HCT116 (cell line): Measurements from ENCODE around the gene MIS18BP1. TPM values are rescaled to one million over a fixed set of nuclear protein-coding genes. Genes with fewer than 3 reads are reported as not detected.

Source experiments
- ATAC-seq: fragments of 200-7000 bp; cut with Tn5 transposase; 2 replicates; pipeline ENCODE4 v1.9.1; 2020; ENCODE audit warnings: mild to moderate bottlenecking, moderate library complexity
- BruUV-seq: library from RNA; stranded (reverse); fragments of 400-500 nt; replicated peaks from 2 replicates; lab custom pipeline; 2021; lab: Mats Ljungman, UMichigan
- CTCF ChIA-PET: fragments of 300-600 bp; sonication (Branson Sonifier 250); formaldehyde crosslinking; loops from one replicate; lab custom pipeline; 2021; ENCODE audit warnings: antibody characterized with exemption; lab: Charles Lee
- POLR2A ChIA-PET: fragments of 300-600, 350-600 bp; sonication (Branson Sonifier 250); formaldehyde crosslinking; loops from one replicate; lab custom pipeline; 2021; ENCODE audit warnings: antibody characterized with exemption; lab: Charles Lee
- RAD21 ChIA-PET, 2 experiments: fragments of 300-600 bp; sonication (Branson Sonifier 250); formaldehyde crosslinking; loops; one replicate each; lab custom pipeline; 2023; ENCODE audit warnings: low total read pairs in 2 of 2; ENCODE audit not compliant: uncharacterized antibody in 2 of 2, unreplicated experiment in 2 of 2, low non-redundant PET in 1 of 2; lab: Charles Lee
- DNase-seq: peaks from one replicate; pipeline ENCODE4 v3.0.0-alpha.2; 2010; ENCODE audit warnings: low read depth, low spot score
- H2AFZ ChIP-seq: fragments of 200-600 bp; shearing (Covaris generic), sonication (generic); 2 replicates; pipeline ENCODE4 v1.6.1; 2017; ENCODE audit warnings: low read depth, mixed run types, mixed read lengths, antibody characterized with exemption, low read length; ENCODE audit not compliant: poor library complexity, severe bottlenecking
- H3K27ac ChIP-seq: 2 replicates; pipeline ENCODE4 v1.5.1; 2012; ENCODE audit warnings: low read depth, low read length
- H3K27me3 ChIP-seq: fragments of 200-600 bp; sonication (generic); 2 replicates; pipeline ENCODE4 v1.6.1; 2016; ENCODE audit warnings: mixed run types, low read length, mixed read lengths; ENCODE audit not compliant: insufficient read depth
- H3K36me3 ChIP-seq, 2 experiments: fragments of 200-500 bp in 1 of 2; fragments of 200-600 bp in 1 of 2; sonication (Bioruptor generic) in 1 of 2; sonication (generic) in 1 of 2; 2 replicates each; pipeline versions ENCODE4 v1.5.1 to v1.6.1; 2014 to 2016; ENCODE audit warnings: low read length in 2 of 2, inconsistent platforms in 1 of 2, mixed read lengths in 1 of 2, mixed run types in 1 of 2; ENCODE audit not compliant: insufficient read depth in 2 of 2, control insufficient read depth in 1 of 2
- H3K4me1 ChIP-seq, 2 experiments: fragments of 200-600 bp in 1 of 2; sonication (generic) in 1 of 2; 2 replicates each; pipeline versions ENCODE4 v1.5.1 to v1.6.1; 2012 to 2017; ENCODE audit warnings: low read length in 2 of 2, inconsistent platforms in 1 of 2, mild to moderate bottlenecking in 1 of 2, mixed read lengths in 1 of 2, mixed run types in 1 of 2, moderate library complexity in 1 of 2; ENCODE audit not compliant: insufficient read depth in 2 of 2, control insufficient read depth in 1 of 2
- H3K4me2 ChIP-seq: fragments of 200-600 bp; sonication (generic); 2 replicates; pipeline ENCODE4 v1.6.1; 2017; ENCODE audit warnings: mixed run types, low read length, mixed read lengths
- H3K4me3 ChIP-seq, 2 experiments: fragments of 200-600 bp in 1 of 2; sonication (generic) in 1 of 2; replicated peaks in 1 of 2; 2 replicates each; pipeline ENCODE4 v1.5.1; 2011 to 2016; ENCODE audit warnings: low read length in 2 of 2, control low read depth in 1 of 2, low read depth in 1 of 2, mild to moderate bottlenecking in 1 of 2, mixed read lengths in 1 of 2, mixed run types in 1 of 2
- H3K79me2 ChIP-seq: fragments of 200-600 bp; sonication (generic); 2 replicates; pipeline ENCODE4 v1.6.1; 2017; ENCODE audit warnings: mild to moderate bottlenecking, mixed run types, low read length, moderate library complexity, mixed read lengths; ENCODE audit not compliant: insufficient read depth
- H3K9ac ChIP-seq: fragments of 200-600 bp; sonication (generic); 2 replicates; pipeline ENCODE4 v1.6.1; 2016; ENCODE audit warnings: low read length, mixed read lengths
- H3K9me2 ChIP-seq: fragments of 200-600 bp; sonication (generic), shearing (Covaris generic); 2 replicates; pipeline ENCODE4 v1.6.1; 2017; ENCODE audit warnings: mixed run types, mild to moderate bottlenecking, moderate library complexity; ENCODE audit not compliant: insufficient read depth
- H3K9me3 ChIP-seq, 2 experiments: fragments of 200-500 bp in 1 of 2; fragments of 200-600 bp in 1 of 2; sonication (Bioruptor generic) in 1 of 2; sonication (generic) in 1 of 2; 2 replicates each; pipeline ENCODE4 v1.6.1; 2014 to 2017; ENCODE audit warnings: low read length in 2 of 2, mixed read lengths in 2 of 2, inconsistent platforms in 1 of 2, low read depth in 1 of 2, mild to moderate bottlenecking in 1 of 2, mixed run types in 1 of 2, moderate library complexity in 1 of 2; ENCODE audit not compliant: control insufficient read depth in 1 of 2, insufficient read depth in 1 of 2
- H4K20me1 ChIP-seq: fragments of 200-600 bp; sonication (generic), shearing (Covaris generic); 2 replicates; pipeline ENCODE4 v1.6.1; 2017; ENCODE audit warnings: mixed run types, mild to moderate bottlenecking, moderate library complexity; ENCODE audit not compliant: insufficient read depth
- CBX3 ChIP-seq: IDR thresholded peaks from 2 replicates; pipeline ENCODE4 v1.6.1; 2012; ENCODE audit warnings: low read depth
- CEBPB ChIP-seq: IDR thresholded peaks from 2 replicates; pipeline ENCODE4 v1.6.1; 2012; ENCODE audit warnings: low read depth
- EGR1 ChIP-seq: IDR thresholded peaks from 2 replicates; pipeline ENCODE4 v1.6.1; 2012; ENCODE audit warnings: low read depth
- ELF1 ChIP-seq: IDR thresholded peaks from 2 replicates; pipeline ENCODE4 v1.6.1; 2012; ENCODE audit warnings: low read depth, borderline replicate concordance
- FOSL1 ChIP-seq: IDR thresholded peaks from 2 replicates; pipeline ENCODE4 v1.6.1; 2012; ENCODE audit warnings: low read depth
- JUND ChIP-seq: IDR thresholded peaks from 2 replicates; pipeline ENCODE4 v1.6.1; 2012
- POLR2A ChIP-seq: IDR thresholded peaks from 2 replicates; pipeline ENCODE4 v1.7.0; 2011; ENCODE audit warnings: borderline replicate concordance; ENCODE audit not compliant: insufficient read depth, insufficient read length; ENCODE audit errors: extremely low read depth
- POLR2AphosphoS5 ChIP-seq: IDR thresholded peaks from 2 replicates; pipeline ENCODE4 v1.6.1; 2011; ENCODE audit warnings: mild to moderate bottlenecking, low read depth, low read length, moderate library complexity
- RAD21 ChIP-seq: IDR thresholded peaks from 2 replicates; pipeline ENCODE4 v1.6.1; 2012; ENCODE audit warnings: low read depth, mild to moderate bottlenecking
- REST ChIP-seq: IDR thresholded peaks from 2 replicates; pipeline ENCODE4 v1.6.1; 2012; ENCODE audit warnings: low read depth
- SIN3A ChIP-seq: IDR thresholded peaks from 2 replicates; pipeline ENCODE4 v1.6.1; 2012; ENCODE audit warnings: low read depth
- SRF ChIP-seq: IDR thresholded peaks from 2 replicates; pipeline ENCODE4 v1.6.1; 2012; ENCODE audit warnings: low read depth
- TCF7L2 ChIP-seq: IDR thresholded peaks from 2 replicates; pipeline ENCODE4 v1.7.0; 2011; ENCODE audit warnings: borderline replicate concordance, inconsistent platforms; ENCODE audit not compliant: insufficient read depth, insufficient read length; ENCODE audit errors: extremely low read depth
- ZFX ChIP-seq: fragments of 450-650 bp; IDR thresholded peaks from 2 replicates; pipeline ENCODE4 v1.6.1; 2017
- ZNF274 ChIP-seq: fragments of 200-500 bp; sonication (Bioruptor generic); IDR thresholded peaks from 2 replicates; pipeline ENCODE4 v1.6.1; 2014; ENCODE audit warnings: mild to moderate bottlenecking, low read depth, low read length, inconsistent platforms
- intact Hi-C: fragments of 100-400 bp; cut with micrococcal nuclease; formaldehyde crosslinking; loops from 2 replicates; pipeline ENCODE4 v1.10.0; 2022
- total RNA-seq: library from RNA; stranded (reverse); gene quantifications from one replicate; pipeline ENCODE4 v1.2.1, GENCODE V29; 2021; ENCODE audit not compliant: unreplicated experiment
- TF ChIP-seq, protein P1 (sequence below), 3 experiments: fragments of 200-600 bp in 1 of 3; sonication (generic) in 1 of 3; IDR thresholded peaks in 2 of 3; conservative IDR thresholded peaks in 1 of 3; 2 replicates each; pipeline ENCODE4 v1.5.1; 2012 to 2017; ENCODE audit warnings: low read depth in 2 of 3, low read length in 2 of 3, antibody characterized with exemption in 1 of 3, borderline replicate concordance in 1 of 3, control low read depth in 1 of 3, mild to moderate bottlenecking in 1 of 3, mixed read lengths in 1 of 3, mixed run types in 1 of 3, moderate library complexity in 1 of 3; ENCODE audit not compliant: insufficient read depth in 1 of 3
- TF ChIP-seq, protein P2 (sequence below): IDR thresholded peaks from 2 replicates; pipeline ENCODE4 v1.6.1; 2012

The MIS18BP1 gene
- total RNA-seq, 1 experiment from 2014 or later: 37.9 TPM

GRCh38 chr14:45177076-45177475, 75.9 kb downstream of the MIS18BP1 start:
- no peaks in the 10 kb centered on the region for H3K4me1 ChIP-seq
- TF ChIP-seq SIN3A: no peak
- TF ChIP-seq RAD21: no peak
- no peak for TF ChIP-seq JUND
- no peak for TF ChIP-seq TCF7L2
- H3K79me2 ChIP-seq: no peaks in the 10 kb centered on the region
- BruUV-seq: no TSS peak
- H4K20me1 ChIP-seq: no peaks in the 10 kb centered on the region
- no peaks in the 10 kb centered on the region for H3K9me2 ChIP-seq
- H3K36me3 ChIP-seq: no peaks in the 10 kb centered on the region; a peak in 1 of 4 replicates
- intact Hi-C loops: no loop called here
- no peak overlapping the region for H3K4me2 ChIP-seq
- H3K9me3 ChIP-seq: no peaks in the 10 kb centered on the region
- DNase-seq (no peak), ATAC-seq (no peak)
- ChIA-PET CTCF (no interaction called here), RAD21 (no interaction called here), POLR2A (no interaction called here)
- H3K4me3 ChIP-seq: no peak overlapping the region
- no peak overlapping the region for H3K27ac ChIP-seq
- no peak overlapping the region for H2AFZ ChIP-seq
- no peaks in the 10 kb centered on the region for H3K27me3 ChIP-seq
- no peak overlapping the region for H3K9ac ChIP-seq

GRCh38 chr14:45169906-45170305, 83.1 kb downstream of the MIS18BP1 start:
- CTCF ChIA-PET: no interaction called here
- no peaks in the 10 kb centered on the region for H3K9me3 ChIP-seq
- TF ChIP-seq ELF1 (no peak), POLR2A (no peak), FOSL1 (no peak), ZFX (no peak), REST (no peak), CEBPB (no peak), SRF (no peak), RAD21 (no peak), SIN3A (no peak), POLR2AphosphoS5 (no peak), EGR1 (no peak), ZNF274 (no peak), CBX3 (no peak)
- TF ChIP-seq, protein P1, sequence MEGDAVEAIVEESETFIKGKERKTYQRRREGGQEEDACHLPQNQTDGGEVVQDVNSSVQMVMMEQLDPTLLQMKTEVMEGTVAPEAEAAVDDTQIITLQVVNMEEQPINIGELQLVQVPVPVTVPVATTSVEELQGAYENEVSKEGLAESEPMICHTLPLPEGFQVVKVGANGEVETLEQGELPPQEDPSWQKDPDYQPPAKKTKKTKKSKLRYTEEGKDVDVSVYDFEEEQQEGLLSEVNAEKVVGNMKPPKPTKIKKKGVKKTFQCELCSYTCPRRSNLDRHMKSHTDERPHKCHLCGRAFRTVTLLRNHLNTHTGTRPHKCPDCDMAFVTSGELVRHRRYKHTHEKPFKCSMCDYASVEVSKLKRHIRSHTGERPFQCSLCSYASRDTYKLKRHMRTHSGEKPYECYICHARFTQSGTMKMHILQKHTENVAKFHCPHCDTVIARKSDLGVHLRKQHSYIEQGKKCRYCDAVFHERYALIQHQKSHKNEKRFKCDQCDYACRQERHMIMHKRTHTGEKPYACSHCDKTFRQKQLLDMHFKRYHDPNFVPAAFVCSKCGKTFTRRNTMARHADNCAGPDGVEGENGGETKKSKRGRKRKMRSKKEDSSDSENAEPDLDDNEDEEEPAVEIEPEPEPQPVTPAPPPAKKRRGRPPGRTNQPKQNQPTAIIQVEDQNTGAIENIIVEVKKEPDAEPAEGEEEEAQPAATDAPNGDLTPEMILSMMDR (IDR thresholded peaks at IDR 0.05 in 2 of 3, conservative IDR thresholded peaks at IDR 0.05 in 1 of 3; ENCODE audit: borderline replicate concordance in 1 of 3, insufficient read depth in 1 of 3, low read depth in 2 of 3, low read length in 2 of 3): no peak
- TF ChIP-seq, protein P2, sequence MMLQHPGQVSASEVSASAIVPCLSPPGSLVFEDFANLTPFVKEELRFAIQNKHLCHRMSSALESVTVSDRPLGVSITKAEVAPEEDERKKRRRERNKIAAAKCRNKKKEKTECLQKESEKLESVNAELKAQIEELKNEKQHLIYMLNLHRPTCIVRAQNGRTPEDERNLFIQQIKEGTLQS: no peak

More at GRCh38 chr14:45169906-45170305, 83.1 kb downstream of the MIS18BP1 start:
- H3K9me2 ChIP-seq: no peaks in the 10 kb centered on the region
- no TSS peak for BruUV-seq
- no peak overlapping the region for H3K4me2 ChIP-seq
- ATAC-seq: no peak
- H3K4me3 ChIP-seq: no peak overlapping the region
- H3K79me2 ChIP-seq: no peaks in the 10 kb centered on the region
- no peaks in the 10 kb centered on the region for H3K27me3 ChIP-seq
- peaks cover 0 to 5% of the 10 kb centered on the region in 2 experiments; a peak in 1 of 4 replicates for H3K36me3 ChIP-seq
- H3K27ac ChIP-seq: no peak overlapping the region
- no peak overlapping the region for H3K9ac ChIP-seq
- H4K20me1 ChIP-seq: no peaks in the 10 kb centered on the region
- intact Hi-C loops: no loop called here
- POLR2A ChIA-PET: no interaction called here
- RAD21 ChIA-PET: interaction anchor here in 1 of 2 experiments (0.6 kb wide), 1 partner anchor 13 kb away, joined by 3 read pairs; no protein-coding TSS in a partner anchor
- no peak overlapping the region for H2AFZ ChIP-seq
- DNase-seq: no peak
- H3K4me1 ChIP-seq: no peaks in the 10 kb centered on the region
